ENCODE data around the gene SNCAIP.

- no peak for TF ChIP-seq CTCF (conservative IDR thresholded peaks at IDR 0.05; ENCODE audit: low read depth, low read length)
- TF ChIP-seq MAZ (IDR thresholded peaks at IDR 0.05; ENCODE audit: borderline replicate concordance, low read depth, low read length), result no peak
- no peak for TF ChIP-seq POLR2A (IDR thresholded peaks at IDR 0.05; ENCODE audit: low read depth, low read length)
- TF ChIP-seq NFE2L2 (IDR thresholded peaks at IDR 0.05; ENCODE audit: low read depth, low read length), result no peak
- no peak for TF ChIP-seq USF2 (IDR thresholded peaks at IDR 0.05; ENCODE audit: low read depth, low read length)
- no peak for TF ChIP-seq CEBPB (IDR thresholded peaks at IDR 0.05; ENCODE audit: low read depth, low read length)
- no peak for TF ChIP-seq RFX5 (IDR thresholded peaks at IDR 0.05; ENCODE audit: low read depth, low read length)
Measured at GRCh38 chr5:122507581-122507980, 195.5 kb downstream of the SNCAIP start.

Data from IMR-90 (cell line).